Pancreas (tissue), 10 donors: Measurements from ENCODE around the gene PDHB. TPM values are rescaled to one million over a fixed set of nuclear protein-coding genes. Genes with fewer than 3 reads are reported as not detected.

Experiments
- ATAC-seq, 4 donors: fragments of 200-7000 bp; cut with Tn5 transposase; one replicate each; pipeline versions ENCODE4 v1.8.0 to v1.9.1; 2020; ENCODE audit warnings: mild to moderate bottlenecking in 4 of 4, moderate library complexity in 4 of 4
- DNase-seq, 6 donors: peaks; one replicate each; pipeline ENCODE4 v3.0.0-alpha.2; 2020
- FAIRE-seq: peaks from 2 replicates; lab custom pipeline; 2012; peaks lifted over from hg19 to GRCh38; lab: Jason Lieb, UNC
- H3K27ac ChIP-seq, 4 donors: fragments of 200-600 bp; sonication (generic); 1 replicate in 3 of 4; 2 replicates in 1 of 4; pipeline versions ENCODE4 v1.5.0 to v1.8.0; 2020
- H3K27me3 ChIP-seq, 4 donors: fragments of 200-600 bp; one replicate each; pipeline ENCODE4 v1.8.0; 2021
- H3K36me3 ChIP-seq, 3 donors: fragments of 200-600 bp; sonication (generic) in 1 of 3; one replicate each; pipeline versions ENCODE4 v1.5.0 to v1.8.0; 2020 to 2021
- H3K4me1 ChIP-seq, 3 donors: fragments of 200-600 bp; one replicate each; pipeline ENCODE4 v1.8.0; 2021
- H3K4me3 ChIP-seq, 4 donors: fragments of 200-600 bp; sonication (generic) in 2 of 4; one replicate each; pipeline versions ENCODE4 v1.5.0 to v1.8.0; 2020 to 2021
- H3K9me3 ChIP-seq, 4 donors: fragments of 200-600 bp; one replicate each; pipeline ENCODE4 v1.8.0; 2021
- CTCF ChIP-seq, 4 donors: fragments of 200-600 bp; sonication (generic) in 3 of 4; IDR thresholded peaks; one replicate each; pipeline versions ENCODE4 v1.5.0 to v1.8.0; 2021; ENCODE audit warnings: antibody characterized with exemption in 4 of 4
- WGBS, 2 donors: extraction: QIAGEN DNeasy Blood & Tissue Kit; methylation state at CpG; one replicate each; pipeline ENCODE4 v1.1.7; 2013; 5-methylcytosine and 5-hydroxymethylcytosine counted together
- intact Hi-C, 3 donors: fragments of 100-400 bp; cut with DNase I; formaldehyde crosslinking; loops; one replicate each; pipeline versions ENCODE4 v1.11.1 to v1.14.2; 2022
- polyA plus RNA-seq, 2 donors: library from polyadenylated mRNA; stranded (reverse); fragments of 200-250 nt; gene quantifications; one replicate each; pipeline ENCODE4 v1.2.3, GENCODE V29; 2013
- total RNA-seq, 6 donors: library from RNA; stranded (reverse); fragmentation: NEBNext Ultra II Directional in 4 of 6; extraction: Animal tissue kit (Norgen Biotek cat#: 25700) in 4 of 6; gene quantifications; one replicate each; pipeline versions ENCODE4 v1.2.1 to v1.2.4, GENCODE V29; 2021 to 2023
- donor health status: healthy with polysubstance abuse.
- donor health status: DM: no; HTN: no; CAD: no; lungs with moderate emphysema.
- donor health status: DM: no; HTN: no; CAD: no.
- donor health status: control.
- donor health status: control.
- donor health status: Bipolar disorder and iron deficiency.
- donor health status: DM: yes; HTN: yes; CAD: no.
- donor health status: DM: no; HTN: no; CAD: no.
- donor health status: DM: no; HTN: no; CAD: no.
- donor health status: DM: yes; HTN: yes; CAD: no.

PDHB gene
- total and polyA plus RNA-seq, 8 donors: 17.7 to 44.9 (median 25.7) TPM

- TF ChIP-seq CTCF (IDR thresholded peaks at IDR 0.05): no peak
- DNase-seq (no peak), ATAC-seq (no peak), FAIRE-seq (no peak)
- no peaks in the 10 kb centered on the region for H3K4me1 ChIP-seq
- no peaks in the 10 kb centered on the region for H3K27me3 ChIP-seq
- intact Hi-C loops: loop anchor here in 1 of 3 donors (10.0 kb wide), 1 partner anchor 233 kb away; no protein-coding TSS in a partner anchor
- WGBS, 2 donors: 69 to 70% methylated on average over 6 of the region's 6 CpGs
- no peak overlapping the region for H3K4me3 ChIP-seq
- H3K27ac ChIP-seq: no peak overlapping the region
- no peaks in the 10 kb centered on the region for H3K36me3 ChIP-seq
- no peaks in the 10 kb centered on the region for H3K9me3 ChIP-seq
Measured at GRCh38 chr3:58418227-58418626, 15.4 kb downstream of the PDHB start.

- FAIRE-seq (no peak), DNase-seq (no peak), ATAC-seq (no peak)
- Histone ChIP-seq H3K27ac (no peak overlapping the region), H3K9me3 (no peaks in the 10 kb centered on the region), H3K4me1 (no peaks in the 10 kb centered on the region), H3K36me3 (peaks cover 0 to 3% (median 0%) of the 10 kb centered on the region in 3 donors), H3K27me3 (no peaks in the 10 kb centered on the region), H3K4me3 (no peak overlapping the region)
- intact Hi-C loops: loop anchor here in 1 of 3 donors (10.0 kb wide), 1 partner anchor 232 kb away; no protein-coding TSS in a partner anchor
- no peak for TF ChIP-seq CTCF (IDR thresholded peaks at IDR 0.05)
- WGBS, 2 donors: 73 to 74% methylated on average over 2 of the region's 2 CpGs
Measured at GRCh38 chr3:58417075-58417474, 16.6 kb downstream of the PDHB start.

GRCh38 chr3:58416191-58416590, 17.4 kb downstream of the PDHB start:
- no peak for FAIRE-seq
- 88 to 89% methylated on average over 2 of the region's 2 CpGs for WGBS, 2 donors

GRCh38 chr3:58414538-58415197, 19.0 kb downstream of the PDHB start:
- no peaks in the 10 kb centered on the region for H3K9me3 ChIP-seq
- peak; percentile 78 to 91 (median 86) for ATAC-seq
- peak; percentile 43 to 66 (median 64) for TF ChIP-seq CTCF (IDR thresholded peaks at IDR 0.05)
- intact Hi-C loops: loop anchor here in 2 of 3 donors (5.0 to 10.0 kb wide), 3 partner anchors 87 to 230 kb away; no protein-coding TSS in a partner anchor
- no peaks in the 10 kb centered on the region for H3K4me1 ChIP-seq
- H3K27ac ChIP-seq: no peak overlapping the region
- H3K4me3 ChIP-seq: no peak overlapping the region
- peak in 2 of 6 donors; percentile 20 to 61 for DNase-seq
- H3K36me3 ChIP-seq: peaks cover 0 to 3% (median 0%) of the 10 kb centered on the region in 3 donors
- H3K27me3 ChIP-seq: no peaks in the 10 kb centered on the region
- FAIRE-seq: no peak

More at GRCh38 chr3:58416191-58416590, 17.4 kb downstream of the PDHB start:
- Histone ChIP-seq H3K27ac (no peak overlapping the region), H3K4me1 (no peaks in the 10 kb centered on the region), H3K27me3 (no peaks in the 10 kb centered on the region), H3K36me3 (peaks cover 0 to 3% (median 0%) of the 10 kb centered on the region in 3 donors), H3K9me3 (no peaks in the 10 kb centered on the region), H3K4me3 (no peak overlapping the region)
- TF ChIP-seq CTCF (IDR thresholded peaks at IDR 0.05): no peak
- DNase-seq (no peak), ATAC-seq (no peak)
- intact Hi-C loops: loop anchor here in 1 of 3 donors (10.0 kb wide), 1 partner anchor 231 kb away; no protein-coding TSS in a partner anchor
